CD4-positive, alpha-beta T cell treated with Interleukin-6 at 100 ng/mL for 8 hours (primary cell): ENCODE data around the gene TUSC2.

Source experiments
- DNase-seq: peaks from one replicate; pipeline ENCODE4 v3.0.0-alpha.2; 2020; ENCODE audit warnings: mixed read lengths, low spot score

TUSC2 gene

DNA sequence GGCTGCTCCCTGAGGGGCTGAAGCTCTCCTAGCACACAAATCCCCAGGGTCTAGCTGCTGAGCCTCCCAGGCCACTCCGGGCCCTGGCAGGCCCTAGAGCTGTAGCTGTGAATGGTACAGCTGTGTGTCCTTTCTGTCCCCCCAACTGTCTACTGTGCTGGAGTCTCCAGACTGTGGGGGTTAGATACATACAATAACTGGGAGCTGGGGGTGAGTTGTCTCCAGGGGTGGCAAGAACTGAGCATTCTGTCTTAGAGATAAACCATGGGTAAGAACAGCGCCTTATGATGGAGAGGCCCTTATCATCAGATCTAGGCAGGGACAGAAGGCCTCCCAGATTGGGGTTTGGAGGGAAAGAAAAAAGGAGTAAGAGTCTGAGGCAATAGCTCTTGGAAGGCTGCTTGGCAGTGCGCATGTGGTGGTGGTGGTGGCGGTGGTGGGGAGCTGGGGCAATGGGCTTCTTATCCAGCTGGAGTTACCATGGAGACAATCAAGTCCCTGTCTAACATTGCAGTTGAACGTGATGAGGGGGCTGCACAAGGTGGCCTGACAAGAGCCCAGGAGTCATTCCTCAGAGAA, 26.3 kb upstream of the TUSC2 start:
- DNase-seq = no peak

DNA sequence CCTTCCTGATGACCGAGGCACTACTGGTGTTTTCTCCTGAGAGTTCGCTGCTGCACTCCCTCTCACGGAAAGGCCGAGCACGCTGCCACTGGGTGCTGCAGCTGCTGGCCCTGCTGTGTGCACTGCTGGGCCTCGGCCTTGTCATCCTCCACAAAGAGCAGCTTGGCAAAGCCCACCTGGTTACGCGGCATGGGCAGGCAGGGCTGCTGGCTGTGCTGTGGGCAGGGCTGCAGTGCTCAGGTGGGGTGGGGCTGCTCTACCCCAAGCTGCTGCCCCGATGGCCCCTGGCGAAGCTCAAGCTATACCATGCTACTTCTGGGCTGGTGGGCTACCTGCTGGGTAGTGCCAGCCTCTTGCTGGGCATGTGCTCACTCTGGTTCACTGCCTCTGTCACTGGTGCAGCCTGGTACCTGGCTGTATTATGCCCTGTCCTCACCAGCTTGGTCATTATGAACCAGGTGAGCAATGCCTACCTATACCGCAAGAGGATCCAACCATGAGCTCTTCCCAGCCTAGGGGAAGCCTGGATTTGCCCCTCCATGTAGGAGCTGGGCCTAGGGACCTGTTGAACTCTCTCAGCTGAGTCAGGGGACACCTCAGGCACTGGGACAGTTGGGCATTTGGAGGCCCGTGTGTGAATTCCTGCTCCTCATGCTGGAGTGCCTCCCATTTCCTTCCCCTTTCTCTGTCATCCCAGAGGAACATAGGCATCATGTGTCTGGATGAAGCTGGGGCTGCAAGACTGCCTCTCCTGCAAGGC, 25.4 kb upstream of the TUSC2 start:
- no peak for DNase-seq

DNA sequence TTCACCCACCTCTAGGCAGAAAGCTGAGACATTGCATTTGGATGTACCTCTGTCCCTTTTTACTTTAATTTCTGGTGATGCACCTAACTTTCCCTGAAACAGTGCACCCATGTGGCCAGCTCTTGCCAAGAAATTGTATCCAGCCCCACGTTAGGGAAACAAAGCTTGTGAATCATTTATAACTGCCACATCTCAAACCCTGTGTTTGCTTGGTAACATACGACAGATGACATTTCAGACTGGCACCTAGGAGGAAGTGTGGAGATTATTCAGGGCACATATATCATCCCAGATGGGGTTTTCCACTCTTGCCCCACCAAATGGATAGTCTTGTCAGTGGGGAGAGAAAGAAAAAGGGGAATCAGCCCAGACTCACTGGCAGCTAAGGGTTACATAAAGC, 24.8 kb upstream of the TUSC2 start:
- no peak for DNase-seq

DNA sequence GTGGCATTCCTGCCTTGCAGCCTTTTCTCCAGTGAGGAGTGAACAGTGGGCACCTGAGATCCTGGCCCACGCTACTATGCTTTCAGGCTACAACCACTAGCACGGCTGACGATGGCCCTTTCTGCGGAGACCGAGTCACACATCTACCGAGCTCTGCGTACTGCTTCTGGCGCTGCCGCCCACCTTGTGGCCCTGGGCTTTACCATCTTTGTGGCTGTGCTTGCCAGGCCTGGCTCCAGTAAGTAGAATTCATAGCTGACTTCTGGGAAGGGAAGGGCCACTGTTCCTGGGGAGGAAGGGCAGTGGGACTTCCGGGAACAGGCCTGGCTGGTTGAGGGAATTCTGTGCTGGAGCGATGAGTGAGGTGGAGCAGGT, 23.3 kb upstream of the TUSC2 start:
- no peak for DNase-seq

DNA sequence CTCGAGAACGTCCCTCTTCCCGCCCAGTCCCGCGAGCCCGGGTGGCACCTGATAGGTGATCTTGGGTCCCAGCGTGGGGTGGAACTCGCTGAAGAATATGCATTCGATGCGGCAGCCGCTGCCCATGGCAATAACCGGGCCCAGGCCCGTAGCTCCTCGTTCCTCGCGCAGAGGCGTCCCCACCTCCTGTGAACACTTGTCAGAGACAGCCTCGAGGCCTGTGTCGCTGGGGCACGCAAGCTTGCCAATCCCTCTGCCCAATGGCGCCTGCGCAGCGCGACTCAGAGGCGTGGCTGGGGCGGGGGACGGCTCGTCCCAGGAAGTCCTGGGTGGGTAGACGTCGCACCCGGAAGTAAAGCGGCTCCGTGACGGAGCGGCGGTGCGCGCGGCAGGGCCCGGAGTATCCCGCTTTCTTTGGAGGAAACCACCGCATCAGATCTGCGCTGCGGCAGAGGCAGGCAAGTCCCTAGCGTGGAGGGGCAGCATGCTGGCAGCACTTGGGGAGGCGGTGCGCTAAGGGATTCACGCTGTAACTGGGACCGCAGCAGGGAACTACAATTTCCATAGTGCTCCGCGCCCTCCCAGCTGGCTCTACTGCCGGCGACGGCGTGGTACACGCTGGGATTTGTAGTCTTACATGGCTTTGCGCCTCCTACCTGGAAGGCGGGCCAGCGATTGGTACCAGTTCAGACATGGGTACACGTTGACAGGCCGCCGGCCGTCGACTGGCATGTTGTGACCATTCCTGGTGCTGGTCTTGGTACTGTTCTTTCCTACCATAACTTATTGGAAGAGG, 22.7 kb upstream of the TUSC2 start, which contains the start of the genes CYB561D2 and NPRL2:
Gene CYB561D2 (plus strand): TSS at position 336 of the 796 bp plus-strand sequence. CDS start 572 bp downstream, outside the sequence.
Gene NPRL2 (minus strand): TSS at position 249 of the 796 bp plus-strand sequence. CDS start 123 bp downstream, at position 126.
- peak; percentile 99 for DNase-seq

- DNase-seq = no peak
These were observed 22.1 kb upstream of the TUSC2 start for GRCh38 chr3:50350213-50350526.

DNA sequence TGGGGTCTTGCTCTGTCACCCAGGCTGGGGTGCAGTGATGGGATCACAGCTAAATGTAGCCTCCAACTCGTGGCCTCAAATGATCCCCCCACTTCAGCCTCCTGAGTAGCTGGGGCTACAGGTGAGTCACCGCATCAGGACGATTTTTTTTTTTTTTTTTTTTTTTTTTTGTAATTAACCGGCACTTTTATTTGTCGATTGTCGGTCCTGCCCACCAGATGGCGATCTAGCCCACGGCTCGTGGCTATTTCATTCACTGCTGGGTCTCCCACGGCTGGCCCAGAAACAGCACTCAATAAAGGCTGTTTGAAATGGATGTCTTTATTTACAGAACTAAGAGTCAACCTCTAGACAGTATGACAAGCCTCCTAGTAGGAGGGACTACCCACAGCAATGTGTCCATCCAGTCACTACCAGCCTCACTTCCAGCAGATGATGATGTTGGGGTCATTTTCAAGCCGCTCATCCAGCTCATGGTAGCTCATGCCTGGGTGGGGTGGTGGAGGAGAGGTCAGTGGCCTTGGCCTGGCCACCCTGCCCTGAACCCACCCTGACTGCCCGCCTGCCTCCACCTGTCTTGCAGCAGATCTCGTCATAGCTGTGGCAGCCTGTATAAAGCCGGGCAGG, 19.3 kb upstream of the TUSC2 start:
- DNase-seq = peak; percentile 76

GRCh38 chr3:50345586-50346234, 17.7 kb upstream of the TUSC2 start, which contains the start of gene ZMYND10:
Gene ZMYND10 (minus strand): TSS chr3:50345732. CDS start chr3:50345579, 153 bp downstream.
- peak; percentile 70 for DNase-seq

- DNase-seq = no peak
These were observed 17.0 kb upstream of the TUSC2 start for GRCh38 chr3:50345008-50345407.

DNA sequence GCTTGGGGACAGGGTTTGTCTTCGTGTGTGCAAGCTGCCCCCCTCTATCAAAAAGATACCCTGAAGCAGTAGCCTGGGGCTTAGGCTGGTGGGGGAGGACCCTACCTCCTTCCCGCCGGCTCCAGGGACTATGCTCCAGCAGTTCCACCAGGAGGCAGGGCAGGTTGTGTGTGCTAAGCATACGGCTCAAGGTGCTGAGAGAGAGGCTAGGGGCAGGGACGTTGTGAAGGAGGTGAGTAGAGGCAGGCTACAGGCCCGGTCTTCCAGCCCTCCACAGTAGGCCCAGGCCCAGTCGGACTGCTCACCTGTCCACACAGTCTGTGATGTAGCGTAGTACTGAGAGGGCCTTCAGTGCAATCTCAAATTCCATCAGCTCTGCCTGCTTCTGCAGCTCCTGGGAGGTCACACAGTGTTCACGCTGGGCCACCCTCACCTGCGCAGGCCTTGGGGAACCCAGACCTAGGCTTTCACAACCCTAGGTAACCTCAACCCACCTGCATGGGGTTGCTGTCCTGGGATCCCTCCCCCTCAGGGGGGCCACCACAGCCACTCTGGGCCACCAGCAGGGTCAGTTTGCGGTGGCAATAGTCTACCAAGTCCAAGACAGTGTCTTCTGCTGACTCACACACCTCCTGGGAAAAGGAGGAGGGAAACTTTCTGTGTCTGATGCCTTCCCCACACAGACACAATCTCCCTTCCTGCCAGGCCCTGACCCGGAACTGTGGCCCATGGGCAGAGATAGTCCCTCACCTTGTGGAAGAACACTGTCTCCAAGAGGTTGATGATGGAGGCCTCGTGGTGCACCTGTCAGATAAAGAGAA, 15.0 kb upstream of the TUSC2 start:
- DNase-seq = no peak

- DNase-seq = no peak
These were observed 14.1 kb upstream of the TUSC2 start for GRCh38 chr3:50341996-50342650.

DNA sequence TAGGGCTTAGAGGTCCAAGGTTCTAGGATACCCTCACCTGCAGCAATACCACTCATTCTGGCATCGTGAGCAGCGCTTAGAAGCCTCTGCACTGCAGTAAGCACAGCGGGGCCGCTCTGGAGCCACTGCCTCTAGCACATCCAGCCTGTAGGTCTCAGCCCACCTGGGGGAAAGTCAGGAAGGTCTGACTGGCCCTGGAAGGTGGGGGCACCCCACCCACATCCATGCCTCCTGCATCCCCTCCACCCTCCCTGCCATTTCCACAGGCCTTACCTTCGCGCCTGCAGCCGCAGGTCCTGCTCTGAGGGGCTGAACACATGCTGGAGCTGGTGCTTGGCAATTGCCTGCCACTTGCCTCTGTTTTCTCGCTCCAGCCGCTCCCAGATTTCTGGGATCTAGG, 13.5 kb upstream of the TUSC2 start:
- DNase-seq = no peak

DNA sequence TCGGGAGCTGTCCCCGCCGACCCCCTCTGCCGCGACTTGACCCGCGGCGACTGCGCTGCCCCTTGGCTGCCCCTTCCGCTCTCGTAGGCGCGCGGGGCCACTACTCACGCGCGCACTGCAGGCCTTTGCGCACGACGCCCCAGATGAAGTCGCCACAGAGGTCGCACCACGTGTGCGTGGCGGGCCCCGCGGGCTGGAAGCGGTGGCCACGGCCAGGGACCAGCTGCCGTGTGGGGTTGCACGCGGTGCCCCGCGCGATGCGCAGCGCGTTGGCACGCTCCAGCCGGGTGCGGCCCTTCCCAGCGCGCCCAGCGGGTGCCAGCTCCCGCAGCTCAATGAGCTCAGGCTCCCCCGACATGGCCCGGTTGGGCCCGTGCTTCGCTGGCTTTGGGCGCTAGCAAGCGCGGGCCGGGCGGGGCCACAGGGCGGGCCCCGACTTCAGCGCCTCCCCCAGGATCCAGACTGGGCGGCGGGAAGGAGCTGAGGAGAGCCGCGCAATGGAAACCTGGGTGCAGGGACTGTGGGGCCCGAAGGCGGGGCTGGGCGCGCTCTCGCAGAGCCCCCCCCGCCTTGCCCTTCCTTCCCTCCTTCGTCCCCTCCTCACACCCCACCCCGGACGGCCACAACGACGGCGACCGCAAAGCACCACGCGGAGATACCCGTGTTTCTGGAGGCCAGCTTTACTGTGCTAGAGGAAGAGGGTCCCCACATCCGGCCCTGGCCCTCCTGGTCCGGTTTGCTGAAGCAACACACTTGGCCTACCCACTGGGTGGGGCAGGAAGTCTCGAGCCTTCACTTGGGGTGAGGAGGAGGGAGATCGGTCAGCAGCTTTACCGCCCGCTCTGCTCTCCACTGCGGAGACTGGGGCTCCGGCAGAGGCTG, 12.7 kb upstream of the TUSC2 start, which contains the start of gene RASSF1:
Gene RASSF1 (minus strand): TSS at position 389 of the 882 bp plus-strand sequence. CDS start 31 bp downstream, at position 358.
- DNase-seq = peak; percentile 50

GRCh38 chr3:50340147-50340447, 12.1 kb upstream of the TUSC2 start:
- no peak for DNase-seq

DNA sequence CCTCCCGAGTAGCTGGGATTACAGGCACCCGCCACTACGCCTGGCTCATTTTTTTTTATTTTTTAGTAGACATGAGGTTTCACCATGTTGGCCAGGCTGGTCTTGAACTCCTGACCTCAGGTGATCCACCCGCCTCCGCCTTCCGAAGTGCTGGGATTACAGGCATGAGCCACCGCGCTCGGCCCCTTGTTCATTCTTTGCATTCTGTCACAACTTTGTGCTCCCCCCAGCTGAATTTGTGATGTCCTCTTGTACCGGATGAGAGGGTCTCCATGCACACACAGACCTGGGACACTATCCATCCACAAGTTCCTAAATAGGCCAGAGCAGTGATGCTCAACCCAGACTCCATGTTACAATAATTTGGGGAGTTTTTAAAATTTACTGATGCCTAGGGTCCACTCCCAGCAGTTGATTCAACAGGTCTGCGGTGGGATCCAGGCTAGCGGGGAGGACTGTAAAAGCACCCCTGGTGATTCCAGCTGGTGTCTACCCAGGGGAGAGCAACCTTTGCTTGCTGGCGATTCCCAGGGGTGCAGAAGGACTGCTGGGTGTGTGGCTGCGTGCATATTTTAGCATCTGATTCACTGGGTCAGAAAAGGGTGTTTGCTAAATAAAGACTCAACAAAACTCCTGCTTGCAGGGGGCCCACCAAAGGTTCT, 11.6 kb upstream of the TUSC2 start:
- DNase-seq = no peak

DNA sequence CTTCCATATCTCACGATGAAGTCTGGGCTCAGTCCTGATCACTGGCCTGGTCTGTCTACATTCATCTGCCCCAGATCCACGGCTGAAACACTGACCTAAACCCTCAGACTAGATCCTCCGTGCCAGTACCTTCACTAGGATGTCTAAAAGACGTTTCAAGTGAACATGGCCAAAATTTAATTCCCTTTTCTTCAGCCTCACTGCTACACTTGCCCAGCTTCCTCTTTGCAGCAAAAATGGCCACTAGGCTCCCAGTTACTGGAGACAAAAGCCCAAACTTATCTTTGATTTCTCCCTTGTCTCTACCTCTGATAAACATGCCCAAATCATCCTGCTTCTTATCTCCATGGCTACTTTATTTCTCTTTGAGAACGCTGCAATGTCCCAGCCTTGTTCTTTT, 10.9 kb upstream of the TUSC2 start:
- DNase-seq = no peak

DNA sequence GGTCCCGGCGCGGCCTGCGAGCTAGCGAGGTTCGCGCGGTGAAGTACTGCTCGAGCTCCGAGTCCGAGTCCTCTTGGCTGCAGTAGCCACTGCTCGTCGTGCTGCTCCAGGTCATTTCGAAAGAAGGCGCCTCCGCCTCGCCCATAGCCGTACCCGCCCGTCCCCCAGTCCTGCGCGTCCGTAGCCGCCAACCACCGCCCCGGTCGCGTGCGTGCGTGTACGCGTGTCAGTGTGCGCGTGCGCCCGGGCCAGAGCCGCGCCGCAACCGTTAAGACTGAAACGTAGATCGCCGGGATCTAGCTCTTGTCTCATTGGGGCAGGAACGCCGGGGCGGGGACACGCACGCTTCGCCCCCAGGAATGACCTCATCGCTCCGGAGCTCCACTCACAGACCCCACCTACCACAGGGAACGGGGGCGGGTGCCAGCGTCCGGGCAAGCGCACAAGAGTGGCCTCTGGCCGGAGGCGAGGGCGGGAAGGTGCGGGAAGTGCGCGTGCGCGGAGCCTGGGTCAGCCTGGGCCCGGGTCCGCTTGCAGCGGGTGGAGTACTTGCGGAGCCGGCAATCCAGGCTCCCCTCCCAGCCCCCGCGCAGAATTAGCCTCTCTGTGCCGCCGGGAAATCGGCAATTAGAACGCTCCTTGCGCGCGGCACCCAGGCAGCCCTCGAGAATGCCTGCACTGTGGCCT, 9.3 kb upstream of the TUSC2 start:
- peak; percentile 95 for DNase-seq

DNA sequence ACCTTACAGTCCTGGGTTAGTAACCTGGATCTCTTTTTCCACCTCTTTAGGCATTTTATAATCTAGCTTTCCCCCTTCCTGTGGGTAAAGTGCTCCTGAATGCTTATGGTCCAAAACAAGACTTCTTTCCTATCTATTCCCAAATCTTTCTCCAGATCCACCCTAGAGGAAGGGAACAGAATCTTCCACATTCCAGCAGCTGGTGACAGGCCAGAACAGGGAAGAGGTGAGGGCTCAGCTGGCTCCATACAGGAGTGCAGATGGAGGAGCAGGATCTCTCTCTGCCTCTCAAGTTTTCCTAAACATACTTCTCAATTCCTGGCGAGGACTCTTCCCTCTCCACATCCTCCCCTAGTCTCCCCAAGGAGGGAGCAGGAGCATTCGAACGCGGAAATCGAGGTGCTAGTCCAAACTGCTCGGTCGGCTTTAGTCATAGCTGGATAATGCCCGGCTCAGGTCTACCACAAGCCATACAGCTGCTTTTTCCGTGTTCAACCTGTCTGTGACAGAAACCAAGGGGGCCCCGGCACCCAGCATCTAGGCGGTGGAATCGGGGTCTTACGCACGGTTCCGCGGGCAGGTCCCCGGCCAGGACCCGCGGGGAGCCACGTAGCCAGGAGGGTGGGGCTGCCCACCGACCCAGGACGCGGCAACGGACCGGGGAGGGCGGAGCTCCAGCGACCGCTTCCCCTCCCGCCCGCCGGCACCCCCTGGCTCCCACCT, 8.6 kb upstream of the TUSC2 start:
- DNase-seq = no peak
